ENCODE measurements around the gene FSTL4. TPM values are rescaled to one million over a fixed set of nuclear protein-coding genes. Genes with fewer than 3 reads are reported as not detected.

FSTL4 gene
- total and polyA plus RNA-seq, 2 of the 4 experiments (the other 2 are of a cell fraction), result 0.18 TPM; not detected in 1

DNA sequence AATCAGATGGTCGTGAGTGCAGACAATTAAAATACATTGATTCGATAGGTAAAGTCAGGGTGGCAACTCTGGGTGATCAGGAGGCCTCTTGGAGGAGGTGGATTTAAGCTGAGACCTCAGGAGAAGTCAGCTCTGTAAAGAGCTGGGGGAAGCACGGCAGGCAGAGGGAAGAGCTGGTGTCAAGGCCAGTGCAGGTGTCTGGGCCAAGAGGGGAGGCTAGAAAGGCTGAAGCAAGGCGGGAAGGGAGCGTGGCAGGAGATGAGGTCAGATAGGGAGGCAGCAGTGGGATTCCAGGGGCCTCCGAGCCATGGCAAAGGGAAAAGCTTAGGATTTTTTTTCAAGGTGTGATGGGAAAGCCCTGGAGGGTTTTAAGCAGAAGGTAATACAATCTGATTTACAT lies 178.7 kb downstream of the FSTL4 start:
- Histone ChIP-seq H3K14ac (replicated peaks; ENCODE audit: low read depth, low read length) (no peak overlapping the region), H3K9me1 (ENCODE audit: insufficient read depth, low read length) (no peaks in the 10 kb centered on the region), H4K8ac (ENCODE audit: low read depth in 2 of 2, low read length in 2 of 2) (no peak overlapping the region), H3K9me3 (ENCODE audit: control insufficient read depth, insufficient read depth, low read length) (no peaks in the 10 kb centered on the region), H2AK9ac (replicated peaks; ENCODE audit: low read depth, low read length, poor library complexity) (no peak overlapping the region), H3K4ac (ENCODE audit: low read depth, low read length) (no peak overlapping the region), H4K91ac (ENCODE audit: insufficient read depth, low read depth, low read length) (no peak overlapping the region), H3K27ac (ENCODE audit: insufficient read depth, low read length) (no peak overlapping the region), H2BK15ac (ENCODE audit: low read depth, low read length) (no peak overlapping the region), H3K27me3 (ENCODE audit: control insufficient read depth, insufficient read depth, low read length) (peaks cover 2% of the 10 kb centered on the region; the same call in 1 of the 2 replicates), H2BK20ac (ENCODE audit: low read depth, low read length) (no peak overlapping the region), H3K4me2 (ENCODE audit: low read depth, low read length) (no peak overlapping the region), H4K20me1 (ENCODE audit: insufficient read depth, low read length) (no peaks in the 10 kb centered on the region), H2BK5ac (ENCODE audit: low read depth, low read length, poor library complexity, severe bottlenecking) (no peak overlapping the region), H3K4me1 (ENCODE audit: control insufficient read depth, insufficient read depth, low read length) (no peaks in the 10 kb centered on the region), H2BK120ac (ENCODE audit: low read depth, low read length) (no peak overlapping the region), H3K79me1 (ENCODE audit: low read depth in 1 of 2, low read length in 2 of 2) (no peaks in the 10 kb centered on the region), H2AK5ac (ENCODE audit: low read depth, low read length) (no peak overlapping the region), H3K36me3 (ENCODE audit: control insufficient read depth, insufficient read depth, low read length) (no peaks in the 10 kb centered on the region), H3K18ac (ENCODE audit: low read depth, low read length) (no peak overlapping the region), H3K23ac (ENCODE audit: low read depth, low read length) (no peak overlapping the region), H3K4me3 (ENCODE audit: insufficient read depth, low read depth, low read length) (no peak overlapping the region), H3K9ac (ENCODE audit: low read depth, low read length) (no peak overlapping the region), H4K5ac (ENCODE audit: low read depth, low read length) (no peak overlapping the region), H3K56ac (ENCODE audit: extremely low read depth, insufficient read depth, low read length) (no peak overlapping the region), H2AFZ (replicated peaks; ENCODE audit: low read length, poor library complexity) (no peak overlapping the region)
- BruUV-seq (replicated peaks), result no TSS peak
- intact Hi-C loops (cut with micrococcal nuclease) (no loop called here), in situ Hi-C loops (cut with MboI; ENCODE audit: low sequenced_read_pairs) (no loop called here), dilution Hi-C loops (cut with HindIII; ENCODE audit: low sequenced_read_pairs, unreplicated experiment) (no loop called here)
- DNase-seq (no peak), ATAC-seq (ENCODE audit: low read depth) (no peak)
- 30% methylated on average over 4 of the region's 6 CpGs; no CpG with 5 or more reads in 1 of the 2 experiments for WGBS, 2 experiments (ENCODE audit: extremely low coverage in 2 of 2, insufficient read length in 1 of 2)
- CTCF ChIA-PET, result interaction anchor here (1.2 kb wide), 1 partner anchor 10 kb away, joined by 3 read pairs; no protein-coding TSS in a partner anchor
- TF ChIP-seq, protein P1, sequence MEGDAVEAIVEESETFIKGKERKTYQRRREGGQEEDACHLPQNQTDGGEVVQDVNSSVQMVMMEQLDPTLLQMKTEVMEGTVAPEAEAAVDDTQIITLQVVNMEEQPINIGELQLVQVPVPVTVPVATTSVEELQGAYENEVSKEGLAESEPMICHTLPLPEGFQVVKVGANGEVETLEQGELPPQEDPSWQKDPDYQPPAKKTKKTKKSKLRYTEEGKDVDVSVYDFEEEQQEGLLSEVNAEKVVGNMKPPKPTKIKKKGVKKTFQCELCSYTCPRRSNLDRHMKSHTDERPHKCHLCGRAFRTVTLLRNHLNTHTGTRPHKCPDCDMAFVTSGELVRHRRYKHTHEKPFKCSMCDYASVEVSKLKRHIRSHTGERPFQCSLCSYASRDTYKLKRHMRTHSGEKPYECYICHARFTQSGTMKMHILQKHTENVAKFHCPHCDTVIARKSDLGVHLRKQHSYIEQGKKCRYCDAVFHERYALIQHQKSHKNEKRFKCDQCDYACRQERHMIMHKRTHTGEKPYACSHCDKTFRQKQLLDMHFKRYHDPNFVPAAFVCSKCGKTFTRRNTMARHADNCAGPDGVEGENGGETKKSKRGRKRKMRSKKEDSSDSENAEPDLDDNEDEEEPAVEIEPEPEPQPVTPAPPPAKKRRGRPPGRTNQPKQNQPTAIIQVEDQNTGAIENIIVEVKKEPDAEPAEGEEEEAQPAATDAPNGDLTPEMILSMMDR (conservative IDR thresholded peaks at IDR 0.05; ENCODE audit: low read depth, low read length), result no peak
- TF ChIP-seq RAD21 (IDR thresholded peaks at IDR 0.05; ENCODE audit: low read length) (no peak), NFE2L2 (IDR thresholded peaks at IDR 0.05; ENCODE audit: low read depth, low read length) (no peak), RCOR1 (IDR thresholded peaks at IDR 0.05; ENCODE audit: insufficient replicate concordance, low read length) (no peak), MXI1 (IDR thresholded peaks at IDR 0.05; ENCODE audit: borderline replicate concordance, low read depth, low read length) (no peak), POLR2A (IDR thresholded peaks at IDR 0.05; ENCODE audit: low read depth, low read length) (no peak)
- POLR2A ChIA-PET (ENCODE audit: unreplicated experiment), result no interaction called here

All from IMR-90 (cell line).